BJ (cell line): ENCODE data around the gene DOCK10. TPM values are rescaled to one million over a fixed set of nuclear protein-coding genes. Genes with fewer than 3 reads are reported as not detected.

Experiments
- CTCF ChIA-PET: fragments of 350-600 bp; formaldehyde crosslinking; extraction: SDS; loops from one replicate; lab custom pipeline; 2021; ENCODE audit warnings: antibody characterized with exemption, inconsistent platforms; lab: Yijun Ruan, JAX
- POLR2A ChIA-PET: fragments of 300-600 bp; sonication (Branson Sonifier 250); formaldehyde crosslinking; extraction: SDS; loops from one replicate; lab custom pipeline; 2021; ENCODE audit warnings: antibody characterized with exemption; lab: Charles Lee
- DNase-seq: peaks from one replicate; pipeline ENCODE4 v3.0.0-alpha.2; 2011; ENCODE audit warnings: low read depth
- H3K27me3 ChIP-seq: 2 replicates; pipeline ENCODE4 v1.6.0; 2011; ENCODE audit warnings: low read length; ENCODE audit not compliant: control insufficient read depth, insufficient read depth
- H3K36me3 ChIP-seq: 2 replicates; pipeline ENCODE4 v1.5.1; 2011; ENCODE audit warnings: low read length; ENCODE audit not compliant: control insufficient read depth, insufficient read depth
- H3K4me3 ChIP-seq: 2 replicates; pipeline ENCODE4 v1.5.1; 2011; ENCODE audit warnings: low read depth, mild to moderate bottlenecking, control low read depth, low read length
- CTCF ChIP-seq: IDR thresholded peaks from 2 replicates; pipeline ENCODE4 v1.5.1; 2011; ENCODE audit warnings: low read depth, mild to moderate bottlenecking, control low read depth, inconsistent platforms, low read length, moderate library complexity; ENCODE audit not compliant: insufficient read depth
- polyA plus RNA-seq: library from polyadenylated mRNA; depleted of rRNA; stranded (reverse); fragments of >200 nt; gene quantifications from 2 replicates; pipeline ENCODE4 v1.2.3, GENCODE V29; 2011

Gene DOCK10
- polyA plus RNA-seq, 1 experiment = 62.7 TPM

- TF ChIP-seq CTCF = no peak
- no peak for DNase-seq
- Histone ChIP-seq H3K36me3 (no peaks in the 10 kb centered on the region; the same call in 1 of the 2 replicates), H3K27me3 (no peaks in the 10 kb centered on the region), H3K4me3 (no peak overlapping the region)
- CTCF ChIA-PET = no interaction called here
- POLR2A ChIA-PET = no interaction called here
Observed at GRCh38 chr2:224894356-224894755, 147.9 kb downstream of the DOCK10 start.

- Histone ChIP-seq H3K4me3 (no peak overlapping the region), H3K27me3 (no peaks in the 10 kb centered on the region), H3K36me3 (no peaks in the 10 kb centered on the region; the same call in 1 of the 2 replicates)
- no peak for TF ChIP-seq CTCF
- ChIA-PET POLR2A (no interaction called here), CTCF (no interaction called here)
- no peak for DNase-seq
Observed at GRCh38 chr2:224893848-224894247, 148.4 kb downstream of the DOCK10 start.

- Histone ChIP-seq H3K4me3 (no peak overlapping the region), H3K36me3 (no peaks in the 10 kb centered on the region; the same call in 1 of the 2 replicates), H3K27me3 (no peaks in the 10 kb centered on the region)
- no peak for DNase-seq
- no peak for TF ChIP-seq CTCF
- POLR2A ChIA-PET = interaction anchor here (0.6 kb wide), 1 partner anchor 140 kb away, joined by 4 read pairs; no protein-coding TSS in a partner anchor
- CTCF ChIA-PET = no interaction called here
Observed at GRCh38 chr2:224892574-224893204, 149.6 kb downstream of the DOCK10 start.

- H3K36me3 ChIP-seq = no peaks in the 10 kb centered on the region; the same call in 1 of the 2 replicates
- no peaks in the 10 kb centered on the region for H3K27me3 ChIP-seq
- no peak overlapping the region for H3K4me3 ChIP-seq
- ChIA-PET POLR2A (no interaction called here), CTCF (no interaction called here)
- DNase-seq = no peak
- no peak for TF ChIP-seq CTCF
Observed at GRCh38 chr2:224890372-224890771, 151.9 kb downstream of the DOCK10 start.

GRCh38 chr2:224887141-224887540 lies 155.1 kb downstream of the DOCK10 start:
- no peak overlapping the region for H3K4me3 ChIP-seq
- ChIA-PET CTCF (interaction anchor here (0.7 to 1.3 kb wide), 6 partner anchors 14 to 134 kb away, joined by 3 read pairs; no protein-coding TSS in a partner anchor), POLR2A (no interaction called here)
- H3K27me3 ChIP-seq = no peaks in the 10 kb centered on the region
- H3K36me3 ChIP-seq = no peaks in the 10 kb centered on the region; the same call in 1 of the 2 replicates
- peak; percentile 76 for TF ChIP-seq CTCF
- peak; percentile 75 for DNase-seq
